CD8-positive, alpha-beta memory T cell (primary cell): Measurements from ENCODE around the gene NKPD1. TPM values are rescaled to one million over a fixed set of nuclear protein-coding genes. Genes with fewer than 3 reads are reported as not detected.

Experiments used
- CTCF ChIA-PET: fragments of 350-600 bp; sonication (Branson Sonifier 250); formaldehyde crosslinking; loops from one replicate; lab custom pipeline; 2021; ENCODE audit warnings: antibody characterized with exemption; lab: Charles Lee
- POLR2A ChIA-PET: fragments of 350-600 bp; sonication (Branson Sonifier 250); formaldehyde crosslinking; loops from one replicate; lab custom pipeline; 2021; ENCODE audit warnings: antibody characterized with exemption; lab: Charles Lee
- DNase-seq, 5 donors: peaks; one replicate each; pipeline versions ENCODE4 v3.0.0 to v3.0.0-alpha.2; 2020 to 2022; ENCODE audit warnings: mixed read lengths in 1 of 5
- H3K27ac ChIP-seq: one replicate; pipeline ENCODE4 v1.7.0; 2013; ENCODE audit warnings: low read depth, mild to moderate bottlenecking, low read length, moderate library complexity
- H3K27me3 ChIP-seq: 2 replicates; pipeline ENCODE4 v1.7.0; 2013; ENCODE audit warnings: low read length, mild to moderate bottlenecking; ENCODE audit not compliant: insufficient read depth, poor library complexity, severe bottlenecking
- H3K36me3 ChIP-seq: 2 replicates; pipeline ENCODE4 v1.7.0; 2013; ENCODE audit warnings: mild to moderate bottlenecking, low read length, moderate library complexity; ENCODE audit not compliant: insufficient read depth
- H3K4me1 ChIP-seq: 2 replicates; pipeline ENCODE4 v1.7.0; 2013; ENCODE audit warnings: mild to moderate bottlenecking, low read length, moderate library complexity; ENCODE audit not compliant: insufficient read depth
- H3K4me3 ChIP-seq: 2 replicates; pipeline ENCODE4 v1.7.0; 2013; ENCODE audit warnings: mild to moderate bottlenecking, low read length
- H3K9me3 ChIP-seq: 2 replicates; pipeline ENCODE4 v1.7.0; 2013; ENCODE audit warnings: mild to moderate bottlenecking, low read length
- H3K27ac Mint-ChIP-seq, 8 donors: one replicate each; pipeline ENCODE4 v1.8.0; 2020 to 2021; ENCODE audit warnings: mixed read lengths in 8 of 8, mild to moderate bottlenecking in 6 of 8, inconsistent platforms in 3 of 8, moderate library complexity in 3 of 8
- H3K27me3 Mint-ChIP-seq, 2 donors: one replicate each; pipeline ENCODE4 v1.8.0; 2020 to 2021; ENCODE audit warnings: mixed read lengths in 2 of 2, mild to moderate bottlenecking in 1 of 2, moderate library complexity in 1 of 2
- H3K36me3 Mint-ChIP-seq, 3 donors: one replicate each; pipeline ENCODE4 v1.8.0; 2020 to 2021; ENCODE audit warnings: mixed read lengths in 3 of 3, inconsistent platforms in 1 of 3, mild to moderate bottlenecking in 1 of 3
- H3K4me1 Mint-ChIP-seq, 3 donors: one replicate each; pipeline ENCODE4 v1.8.0; 2020 to 2021; ENCODE audit warnings: mixed read lengths in 3 of 3, inconsistent platforms in 1 of 3, mild to moderate bottlenecking in 1 of 3
- H3K4me3 Mint-ChIP-seq, 7 donors: one replicate each; pipeline ENCODE4 v1.8.0; 2020 to 2021; ENCODE audit warnings: mixed read lengths in 7 of 7, mild to moderate bottlenecking in 6 of 7, moderate library complexity in 4 of 7, inconsistent platforms in 2 of 7
- H3K9me3 Mint-ChIP-seq, 5 donors: one replicate each; pipeline ENCODE4 v1.8.0; 2020 to 2022; ENCODE audit warnings: mixed read lengths in 5 of 5, mild to moderate bottlenecking in 3 of 5, moderate library complexity in 2 of 5, inconsistent platforms in 1 of 5
- polyA plus RNA-seq: library from polyadenylated mRNA; unstranded; fragments of 300-500 nt; fragmentation: Illumina TruSeq; gene quantifications from one replicate; pipeline ENCODE4 v1.2.3, GENCODE V29; 2021
- total RNA-seq, 2 experiments: library from RNA; stranded (reverse); gene quantifications; one replicate each; pipeline ENCODE4 v1.2.3, GENCODE V29; 2021

Gene NKPD1
- total and polyA plus RNA-seq, 3 experiments from 2014 or later: 0.13 to 0.20 (median 0.18) TPM

DNA sequence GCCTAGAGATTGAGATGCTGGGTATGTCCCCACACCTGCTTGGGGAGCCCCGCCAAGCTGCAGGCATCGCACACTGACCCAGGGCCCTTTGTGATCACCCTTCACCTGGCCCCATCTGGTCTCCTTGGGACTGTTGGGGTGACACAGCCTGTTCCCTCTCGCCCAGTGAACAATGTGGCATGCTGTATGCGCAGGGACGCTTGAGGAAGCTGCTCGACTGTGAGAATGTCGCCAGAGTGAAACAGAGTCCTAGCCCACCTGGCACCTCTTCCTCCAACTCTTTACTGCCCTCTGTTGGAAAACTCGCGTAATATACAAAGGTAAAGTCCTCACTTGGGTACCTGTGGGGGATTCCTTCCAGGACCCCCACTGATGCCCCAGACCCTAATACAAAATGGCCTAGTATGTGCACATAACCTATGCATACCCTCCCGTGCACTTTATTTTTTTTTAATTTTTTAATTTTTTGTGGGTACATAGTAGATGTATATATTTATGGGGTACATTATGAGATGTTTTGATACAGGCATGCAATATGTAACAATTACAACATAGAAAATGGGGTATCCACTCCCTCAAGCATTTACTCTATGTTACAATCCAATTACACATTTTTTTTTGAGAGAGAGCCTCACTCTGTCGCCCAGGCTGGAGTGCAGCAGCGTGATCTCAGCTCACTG is 26.8 kb upstream of the NKPD1 start:
- Histone ChIP-seq H3K27me3 (no peaks in the 10 kb centered on the region), H3K36me3 (no peaks in the 10 kb centered on the region), H3K4me3 (no peak overlapping the region), H3K9me3 (no peaks in the 10 kb centered on the region), H3K27ac (no peak overlapping the region), H3K4me1 (peaks cover 7% of the 10 kb centered on the region)
- ChIA-PET CTCF (interaction anchor here (0.8 to 3.9 kb wide), 5 partner anchors 9 to 199 kb away, joined by 3 to 16 read pairs (median 3); partner anchors contain the start of genes BLOC1S3, RELB and TRAPPC6A), POLR2A (interaction anchor here (1.1 kb wide), 1 partner anchor 9 kb away, joined by 4 read pairs; the partner anchor contains the start of genes BLOC1S3 and TRAPPC6A)
- Mint-ChIP-seq H3K27me3 (no peaks in the 10 kb centered on the region), H3K27ac (peak overlapping the region in 4 of 8 donors; percentile 12 to 94 (median 46)), H3K4me3 (peak overlapping the region in 1 of 7 donors; percentile 25), H3K4me1 (peaks cover 17 to 22% (median 17%) of the 10 kb centered on the region in 3 donors), H3K36me3 (peaks cover 1 to 6% (median 4%) of the 10 kb centered on the region in 3 donors), H3K9me3 (peaks cover 0 to 7% (median 0%) of the 10 kb centered on the region in 5 donors)
- DNase-seq: peak in 2 of 5 donors; percentile 45 to 56

DNA sequence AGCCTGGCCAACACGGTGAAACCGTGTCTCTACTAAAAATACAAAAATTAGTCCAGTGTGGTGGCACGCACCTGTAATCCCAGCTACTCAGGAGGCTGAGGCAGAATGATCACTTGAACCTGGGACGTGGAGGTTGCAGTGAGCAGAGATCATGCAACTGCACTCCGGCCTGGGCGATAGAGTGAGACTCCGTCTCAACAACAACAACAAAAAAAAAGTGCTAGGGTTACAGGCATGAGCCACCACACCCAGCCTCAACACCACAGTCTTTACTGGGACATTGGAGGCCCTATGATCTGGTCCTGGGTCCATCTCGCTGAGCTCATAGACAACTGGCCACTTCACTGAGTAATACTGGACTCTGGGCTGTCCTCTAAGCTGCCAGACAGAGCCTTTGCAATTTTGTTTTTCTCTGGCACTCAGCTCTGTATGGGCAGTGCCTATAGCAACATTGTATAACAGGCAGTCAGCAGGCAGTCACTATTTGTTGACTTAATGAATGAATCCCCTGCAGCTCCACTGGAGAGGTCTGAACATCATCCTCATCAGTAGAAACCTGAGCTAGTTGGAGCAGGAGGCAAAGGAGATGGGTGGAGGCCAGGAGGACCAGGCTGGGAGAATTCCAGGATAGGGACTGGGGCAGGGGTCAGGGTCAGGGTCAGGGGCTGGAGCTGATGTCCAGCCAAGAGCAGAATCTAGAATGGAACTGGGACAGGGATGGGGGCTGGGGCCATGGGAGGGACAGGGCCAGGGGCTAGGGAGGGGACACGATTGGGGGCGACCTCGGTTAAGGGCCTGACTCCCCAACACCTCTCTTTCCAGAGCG is 25.9 kb upstream of the NKPD1 start:
- H3K36me3 Mint-ChIP-seq: peaks cover 0 to 6% (median 6%) of the 10 kb centered on the region in 3 donors
- ChIA-PET POLR2A (interaction anchor here (1.1 kb wide), 1 partner anchor 9 kb away, joined by 4 read pairs; the partner anchor contains the start of genes BLOC1S3 and TRAPPC6A), CTCF (interaction anchor here (0.8 to 3.9 kb wide), 5 partner anchors 8 to 198 kb away, joined by 3 to 16 read pairs (median 3); partner anchors contain the start of genes BLOC1S3, RELB and TRAPPC6A)
- peaks cover 0 to 7% (median 0%) of the 10 kb centered on the region in 5 donors for H3K9me3 Mint-ChIP-seq
- H3K27me3 ChIP-seq: no peaks in the 10 kb centered on the region
- H3K36me3 ChIP-seq: peaks cover under 1% of the 10 kb centered on the region
- peak overlapping the region in 2 of 8 donors; percentile 12 to 18 for H3K27ac Mint-ChIP-seq
- no peak overlapping the region for H3K4me3 ChIP-seq
- H3K27ac ChIP-seq: no peak overlapping the region
- no peaks in the 10 kb centered on the region for H3K27me3 Mint-ChIP-seq
- DNase-seq: no peak
- H3K4me1 Mint-ChIP-seq: peaks cover 19 to 24% (median 20%) of the 10 kb centered on the region in 3 donors
- no peaks in the 10 kb centered on the region for H3K9me3 ChIP-seq
- H3K4me1 ChIP-seq: peaks cover 8% of the 10 kb centered on the region
- H3K4me3 Mint-ChIP-seq: no peak overlapping the region

DNA sequence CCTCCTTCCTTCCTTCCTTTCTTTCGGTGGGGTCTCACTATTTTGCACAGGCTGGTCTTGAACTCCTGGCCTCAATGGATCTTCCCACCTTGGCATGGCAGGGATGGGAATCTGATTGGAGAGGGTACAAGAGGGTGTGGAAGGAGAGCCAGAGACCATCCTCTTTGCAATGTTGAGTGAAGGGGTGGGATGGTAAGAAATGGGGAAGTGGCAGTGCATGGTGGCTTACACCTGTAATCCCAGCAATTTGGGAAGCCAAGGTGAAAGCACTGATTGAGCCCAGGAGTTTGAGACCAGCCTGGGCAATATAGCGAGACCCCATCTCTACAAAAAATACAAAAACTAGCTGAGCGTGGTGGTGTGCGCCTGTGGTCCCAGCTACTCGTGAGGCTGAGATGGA is 23.3 kb upstream of the NKPD1 start:
- H3K27me3 Mint-ChIP-seq: no peaks in the 10 kb centered on the region
- H3K27ac Mint-ChIP-seq: no peak overlapping the region
- POLR2A ChIA-PET: interaction anchor here (0.7 kb wide), 1 partner anchor 9 kb away, joined by 4 read pairs; no protein-coding TSS in a partner anchor

DNA sequence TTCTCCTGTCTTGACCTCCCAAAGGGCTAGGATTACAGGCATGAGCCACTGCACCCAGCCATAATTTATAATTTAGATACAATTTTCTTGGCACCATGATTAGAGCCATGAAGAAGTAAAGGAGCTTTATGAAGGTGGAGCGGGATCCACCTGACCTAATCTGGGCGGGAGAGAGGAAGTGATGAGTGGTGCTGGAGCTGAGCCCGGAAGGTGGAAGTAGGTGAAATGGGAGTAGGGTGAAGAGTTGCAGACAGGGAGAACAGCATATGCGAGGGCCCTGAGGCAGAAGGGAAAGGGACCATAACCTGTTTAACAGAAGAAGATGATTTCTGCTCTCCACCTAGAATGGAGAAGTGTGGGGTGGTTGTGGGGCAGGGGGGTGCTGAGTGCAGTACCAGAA is 22.0 kb upstream of the NKPD1 start:
- POLR2A ChIA-PET: no interaction called here

More for the DNA sequence above, 23.3 kb upstream of the NKPD1 start:
- Mint-ChIP-seq H3K4me3 (no peak overlapping the region), H3K4me1 (peaks cover 37 to 45% (median 38%) of the 10 kb centered on the region in 3 donors), H3K9me3 (no peaks in the 10 kb centered on the region), H3K36me3 (peaks cover 0 to 20% (median 3%) of the 10 kb centered on the region in 3 donors)
- DNase-seq: no peak
- Histone ChIP-seq H3K36me3 (peaks cover 9% of the 10 kb centered on the region), H3K9me3 (no peaks in the 10 kb centered on the region), H3K4me1 (peaks cover 30% of the 10 kb centered on the region), H3K4me3 (no peak overlapping the region), H3K27me3 (no peaks in the 10 kb centered on the region), H3K27ac (no peak overlapping the region)
- CTCF ChIA-PET: interaction anchor here (1.1 kb wide), 1 partner anchor 168 kb away, joined by 3 read pairs; no protein-coding TSS in a partner anchor

DNA sequence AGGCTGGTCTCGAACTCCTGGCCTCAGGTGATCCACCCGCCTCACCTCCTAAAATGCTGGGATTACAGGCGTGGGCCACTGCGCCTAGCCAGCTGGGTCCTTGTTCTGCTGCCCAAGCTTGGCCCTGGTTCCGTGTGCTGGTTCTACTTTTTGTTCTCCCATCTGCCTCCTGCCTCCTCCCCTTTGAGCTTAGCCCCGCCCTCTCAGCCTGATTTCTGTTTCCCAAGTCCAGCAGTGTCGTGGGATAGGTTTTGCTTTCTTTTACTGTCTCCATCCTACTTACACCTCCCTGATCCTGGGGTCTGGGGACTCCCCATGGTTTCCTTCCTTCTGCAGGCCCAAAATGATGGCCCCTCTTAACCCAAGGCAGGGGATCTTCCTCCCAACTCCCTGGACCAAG is 20.2 kb upstream of the NKPD1 start:
- peak overlapping the region; percentile 59 to 90 (median 76) for H3K4me3 Mint-ChIP-seq
- no peaks in the 10 kb centered on the region for H3K9me3 Mint-ChIP-seq
- DNase-seq: no peak
- POLR2A ChIA-PET: no interaction called here
- Histone ChIP-seq H3K27me3 (no peaks in the 10 kb centered on the region), H3K36me3 (peaks cover 9% of the 10 kb centered on the region), H3K4me1 (peaks cover 31% of the 10 kb centered on the region), H3K27ac (no peak overlapping the region), H3K9me3 (no peaks in the 10 kb centered on the region), H3K4me3 (no peak overlapping the region)
- peaks cover 0 to 27% (median 3%) of the 10 kb centered on the region in 3 donors for H3K36me3 Mint-ChIP-seq
- H3K27ac Mint-ChIP-seq: peak overlapping the region in 6 of 8 donors; percentile 67 to 85 (median 80)
- peaks cover 37 to 51% (median 43%) of the 10 kb centered on the region in 3 donors for H3K4me1 Mint-ChIP-seq
- CTCF ChIA-PET: interaction anchor here (1.7 kb wide), 1 partner anchor 122 kb away, joined by 5 read pairs; no protein-coding TSS in a partner anchor
- H3K27me3 Mint-ChIP-seq: no peaks in the 10 kb centered on the region

More for the DNA sequence above, 22.0 kb upstream of the NKPD1 start:
- no peaks in the 10 kb centered on the region for H3K9me3 ChIP-seq
- Mint-ChIP-seq H3K27ac (peak overlapping the region in 2 of 8 donors; percentile 32 to 59), H3K4me1 (peaks cover 39 to 49% (median 43%) of the 10 kb centered on the region in 3 donors), H3K4me3 (no peak overlapping the region), H3K27me3 (no peaks in the 10 kb centered on the region), H3K36me3 (peaks cover 0 to 27% (median 3%) of the 10 kb centered on the region in 3 donors), H3K9me3 (no peaks in the 10 kb centered on the region)
- H3K27ac ChIP-seq: no peak overlapping the region
- CTCF ChIA-PET: interaction anchor here (1.0 to 1.2 kb wide), 3 partner anchors 21 to 143 kb away, joined by 3 read pairs; no protein-coding TSS in a partner anchor
- H3K4me1 ChIP-seq: peaks cover 30% of the 10 kb centered on the region
- no peaks in the 10 kb centered on the region for H3K27me3 ChIP-seq
- peaks cover 9% of the 10 kb centered on the region for H3K36me3 ChIP-seq
- no peak overlapping the region for H3K4me3 ChIP-seq
- no peak for DNase-seq

DNA sequence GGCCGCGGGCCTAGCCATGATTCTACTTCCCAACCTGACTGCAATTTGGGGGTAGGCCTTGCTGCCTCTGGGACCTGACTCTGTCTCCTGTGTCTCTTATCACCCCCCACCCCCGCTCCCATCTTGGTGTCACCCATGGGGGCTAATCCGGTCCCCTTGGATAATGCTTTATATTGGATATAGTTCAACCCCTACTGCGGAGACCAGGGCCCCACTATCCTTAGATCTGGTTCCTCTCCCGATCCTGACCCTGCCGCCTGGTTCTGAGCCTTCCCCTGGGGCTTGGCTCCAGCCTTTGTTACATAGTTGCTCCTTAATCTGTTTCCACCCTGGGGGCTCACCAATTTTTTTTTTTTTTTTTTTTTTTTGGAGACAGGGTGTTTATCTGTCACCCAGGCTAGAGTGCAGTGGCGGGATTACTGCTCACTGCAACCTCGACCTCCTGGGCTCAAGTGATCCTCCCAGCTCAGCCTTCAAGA is 19.1 kb upstream of the NKPD1 start:
- peaks cover 37 to 56% (median 45%) of the 10 kb centered on the region in 3 donors for H3K4me1 Mint-ChIP-seq
- CTCF ChIA-PET: interaction anchor here (1.7 kb wide), 1 partner anchor 121 kb away, joined by 5 read pairs; no protein-coding TSS in a partner anchor

More for the DNA sequence above, 19.1 kb upstream of the NKPD1 start:
- no peaks in the 10 kb centered on the region for H3K9me3 ChIP-seq
- H3K4me1 ChIP-seq: peaks cover 31% of the 10 kb centered on the region
- H3K9me3 Mint-ChIP-seq: no peaks in the 10 kb centered on the region
- H3K27me3 Mint-ChIP-seq: no peaks in the 10 kb centered on the region
- H3K36me3 ChIP-seq: peaks cover 9% of the 10 kb centered on the region
- H3K4me3 Mint-ChIP-seq: peak overlapping the region; percentile 69 to 90 (median 76)
- DNase-seq: no peak
- peak overlapping the region in 4 of 8 donors; percentile 54 to 82 (median 72) for H3K27ac Mint-ChIP-seq
- POLR2A ChIA-PET: interaction anchor here (1.4 to 2.8 kb wide), 3 partner anchors 27 to 141 kb away, joined by 5 to 24 read pairs (median 19); partner anchors contain the start of genes CLASRP and PPP1R37
- peak overlapping the region; percentile 26 for H3K4me3 ChIP-seq
- no peaks in the 10 kb centered on the region for H3K27me3 ChIP-seq
- H3K27ac ChIP-seq: peak overlapping the region; percentile 89
- H3K36me3 Mint-ChIP-seq: peaks cover 0 to 30% (median 3%) of the 10 kb centered on the region in 3 donors
